Heart left ventricle (tissue), 16 donors: ENCODE measurements around the gene INHBC. TPM values are rescaled to one million over a fixed set of nuclear protein-coding genes. Genes with fewer than 3 reads are reported as not detected.

Experiments
- ATAC-seq, 4 donors: fragments of 200-7000 bp; cut with Tn5 transposase; one replicate each; pipeline ENCODE4 v1.9.1; 2020 to 2022; ENCODE audit warnings: moderate library complexity in 4 of 4, mild to moderate bottlenecking in 3 of 4, moderate number of reproducible peaks in 1 of 4
- DNase-seq, 5 donors: peaks; one replicate each; pipeline ENCODE4 v3.0.0-alpha.2; 2020
- H3K27ac ChIP-seq, 12 donors: fragments of 200-600 bp; sonication (generic) in 4 of 12; one replicate each; pipeline versions ENCODE4 v1.5.0 to v1.8.0; 2016 to 2022; ENCODE audit warnings: mild to moderate bottlenecking in 2 of 12
- H3K27me3 ChIP-seq, 9 donors: fragments of 200-600 bp; sonication (generic) in 2 of 9; one replicate each; pipeline versions ENCODE4 v1.5.1 to v1.8.0; 2016 to 2022; ENCODE audit warnings: mild to moderate bottlenecking in 3 of 9
- H3K36me3 ChIP-seq, 9 donors: fragments of 200-600 bp; sonication (generic) in 2 of 9; one replicate each; pipeline versions ENCODE4 v1.5.0 to v1.8.0; 2018 to 2022; ENCODE audit warnings: mild to moderate bottlenecking in 2 of 9
- H3K4me1 ChIP-seq, 12 donors: fragments of 200-600 bp; sonication (generic) in 4 of 12; one replicate each; pipeline versions ENCODE4 v1.5.0 to v1.8.0; 2016 to 2022; ENCODE audit warnings: mild to moderate bottlenecking in 3 of 12
- H3K4me3 ChIP-seq, 12 donors: fragments of 200-600 bp; sonication (generic) in 4 of 12; one replicate each; pipeline versions ENCODE4 v1.5.0 to v1.8.0; 2017 to 2022; ENCODE audit warnings: mild to moderate bottlenecking in 9 of 12, moderate library complexity in 4 of 12
- H3K9me3 ChIP-seq, 12 donors: fragments of 200-600 bp; sonication (generic) in 4 of 12; one replicate each; pipeline versions ENCODE4 v1.5.0 to v1.8.0; 2016 to 2022; ENCODE audit warnings: mild to moderate bottlenecking in 1 of 12
- POLR2A ChIP-seq, 2 donors: fragments of 450-650 bp; IDR thresholded peaks; one replicate each; pipeline ENCODE4 v1.6.1; 2017; ENCODE audit warnings: antibody characterized with exemption in 2 of 2, mild to moderate bottlenecking in 2 of 2, moderate library complexity in 2 of 2
- WGBS, 4 donors: extraction: QIAGEN DNeasy Blood & Tissue Kit in 2 of 4; methylation state at CpG; one replicate each; pipeline versions ENCODE4 v1.1.5 to v1.1.7; 2013 to 2018; 5-methylcytosine and 5-hydroxymethylcytosine counted together
- intact Hi-C, 10 donors: fragments of 100-400 bp; cut with DNase I; formaldehyde crosslinking; loops; one replicate each; pipeline versions ENCODE4 v1.11.1 to v1.14.2; 2022
- polyA plus RNA-seq, 2 donors: library from polyadenylated mRNA; stranded (reverse); fragments of 200-250 nt; gene quantifications; one replicate each; pipeline ENCODE4 v1.2.3, GENCODE V29; 2013
- total RNA-seq, 9 donors: library from RNA; depleted of rRNA in 2 of 9; stranded (reverse); fragments of >200 nt in 2 of 9; fragmentation: NEBNext Ultra II Directional in 3 of 9; extraction: Animal tissue kit (Norgen Biotek cat#: 25700) in 3 of 9; gene quantifications; one replicate each; pipeline versions ENCODE4 v1.1.0 to v1.2.4, GENCODE V29; 2016 to 2023
- TF ChIP-seq, protein P1 (sequence below), 12 donors: fragments of 200-600 bp; sonication (generic) in 4 of 12; IDR thresholded peaks; one replicate each; pipeline versions ENCODE4 v1.5.0 to v1.8.0; 2018 to 2022; ENCODE audit warnings: antibody characterized with exemption in 12 of 12, mild to moderate bottlenecking in 5 of 12
- donor health status: ischemic (EF 13 %, LVEDD 7.1; RV severe dilation, severe dysfunction).
- donor health status: healthy with polysubstance abuse.
- donor health status: DM: no; HTN: yes; CAD: no.
- donor health status: DM: no; HTN: no; CAD: no.
- donor health status: ischemic (EF 25% LVEDD 6.9; RV normal size, moderate dysfunction).
- donor health status: ischemic (EF 25% LVEDD 5.7; RV mildly dilated, moderate dysfunction).
- donor health status: healthy.
- donor health status: DM: yes; HTN: yes; CAD: no.
- donor health status: ischemic (EF 35%, LVEDD 5.7; RV mildly dilated, moderate dysfunction).
- donor health status: nonischemic (EF 11% LVEDD 7.7; RV severe dilation, severe dysfunction).
- donor health status: DM: yes; HTN: yes; CAD: no.
- donor health status: PGD.
- donor health status: ischemic (EF 29% LVEDD 5.4; RV normal size, mild dysfunction).
- donor health status: nonischemic (EF 23%, LVEDD 6.1; RV moderate dilation, normal function).

The INHBC gene
- total and polyA plus RNA-seq, 11 donors: 0.03 to 0.27 TPM; not detected in 9

DNA sequence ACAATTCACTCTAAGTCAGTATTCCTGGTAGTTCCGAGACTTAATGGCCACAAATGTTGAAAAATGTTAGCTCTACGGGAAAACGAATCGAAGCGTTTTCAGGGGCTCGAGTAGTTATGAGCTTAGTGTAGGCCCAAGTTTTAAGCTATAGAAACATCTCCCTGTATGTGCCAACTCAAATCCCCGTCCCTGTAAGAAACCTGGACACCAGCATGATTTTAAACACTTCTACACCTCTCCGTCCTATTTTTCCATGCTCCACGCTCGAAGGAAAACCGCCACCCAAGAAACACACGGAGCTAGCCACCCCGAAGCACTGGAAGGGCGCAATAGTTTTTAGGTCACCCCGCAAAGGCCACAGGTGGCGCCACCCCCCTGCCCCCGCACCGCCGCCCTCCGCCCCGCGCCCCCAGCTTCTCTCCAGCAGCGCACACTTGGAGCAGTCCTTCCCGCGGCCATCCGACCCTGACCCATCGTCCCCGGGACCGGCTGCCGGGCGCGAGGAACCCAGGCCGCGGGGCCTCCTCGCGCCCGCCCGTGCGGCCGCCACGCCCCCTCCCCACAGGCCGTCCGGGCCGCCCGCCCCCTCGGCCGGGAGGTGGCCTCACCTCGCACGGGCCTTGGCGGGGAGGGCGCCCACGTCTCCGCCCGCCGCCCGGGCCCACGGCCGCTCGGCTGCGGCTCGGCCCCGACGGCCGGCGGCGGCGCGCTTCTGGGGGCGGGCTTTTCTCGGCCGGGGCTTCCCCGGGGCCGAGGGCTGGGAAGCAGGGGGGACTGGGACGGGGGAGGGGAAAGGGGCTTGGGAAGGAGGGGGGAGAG lies 4.3 kb upstream of the INHBC start:
- H3K27me3 ChIP-seq: no peaks in the 10 kb centered on the region
- H3K27ac ChIP-seq: peak overlapping the region; percentile 85 to 99 (median 93)
- H3K4me3 ChIP-seq: peak overlapping the region; percentile 40 to 93 (median 72)
- DNase-seq (peak; percentile 54 to 78 (median 62)), ATAC-seq (peak; percentile 16 to 85 (median 60))
- no peaks in the 10 kb centered on the region for H3K9me3 ChIP-seq
- TF ChIP-seq, protein P1, sequence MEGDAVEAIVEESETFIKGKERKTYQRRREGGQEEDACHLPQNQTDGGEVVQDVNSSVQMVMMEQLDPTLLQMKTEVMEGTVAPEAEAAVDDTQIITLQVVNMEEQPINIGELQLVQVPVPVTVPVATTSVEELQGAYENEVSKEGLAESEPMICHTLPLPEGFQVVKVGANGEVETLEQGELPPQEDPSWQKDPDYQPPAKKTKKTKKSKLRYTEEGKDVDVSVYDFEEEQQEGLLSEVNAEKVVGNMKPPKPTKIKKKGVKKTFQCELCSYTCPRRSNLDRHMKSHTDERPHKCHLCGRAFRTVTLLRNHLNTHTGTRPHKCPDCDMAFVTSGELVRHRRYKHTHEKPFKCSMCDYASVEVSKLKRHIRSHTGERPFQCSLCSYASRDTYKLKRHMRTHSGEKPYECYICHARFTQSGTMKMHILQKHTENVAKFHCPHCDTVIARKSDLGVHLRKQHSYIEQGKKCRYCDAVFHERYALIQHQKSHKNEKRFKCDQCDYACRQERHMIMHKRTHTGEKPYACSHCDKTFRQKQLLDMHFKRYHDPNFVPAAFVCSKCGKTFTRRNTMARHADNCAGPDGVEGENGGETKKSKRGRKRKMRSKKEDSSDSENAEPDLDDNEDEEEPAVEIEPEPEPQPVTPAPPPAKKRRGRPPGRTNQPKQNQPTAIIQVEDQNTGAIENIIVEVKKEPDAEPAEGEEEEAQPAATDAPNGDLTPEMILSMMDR (IDR thresholded peaks at IDR 0.05): peak in 7 of 12 donors; percentile 13 to 32 (median 20)
- no peak for TF ChIP-seq POLR2A (IDR thresholded peaks at IDR 0.05)
- intact Hi-C loops: loop anchor here in 1 of 10 donors (2.0 kb wide), 1 partner anchor 22 kb away; no protein-coding TSS in a partner anchor
- H3K4me1 ChIP-seq: peaks cover 0 to 23% (median 11%) of the 10 kb centered on the region in 12 donors
- WGBS, 4 donors: 0 to 2% (median 1%) methylated on average over 27 to 74 of the region's 74 CpGs
- H3K36me3 ChIP-seq: peaks cover 0 to 7% (median 0%) of the 10 kb centered on the region in 9 donors

DNA sequence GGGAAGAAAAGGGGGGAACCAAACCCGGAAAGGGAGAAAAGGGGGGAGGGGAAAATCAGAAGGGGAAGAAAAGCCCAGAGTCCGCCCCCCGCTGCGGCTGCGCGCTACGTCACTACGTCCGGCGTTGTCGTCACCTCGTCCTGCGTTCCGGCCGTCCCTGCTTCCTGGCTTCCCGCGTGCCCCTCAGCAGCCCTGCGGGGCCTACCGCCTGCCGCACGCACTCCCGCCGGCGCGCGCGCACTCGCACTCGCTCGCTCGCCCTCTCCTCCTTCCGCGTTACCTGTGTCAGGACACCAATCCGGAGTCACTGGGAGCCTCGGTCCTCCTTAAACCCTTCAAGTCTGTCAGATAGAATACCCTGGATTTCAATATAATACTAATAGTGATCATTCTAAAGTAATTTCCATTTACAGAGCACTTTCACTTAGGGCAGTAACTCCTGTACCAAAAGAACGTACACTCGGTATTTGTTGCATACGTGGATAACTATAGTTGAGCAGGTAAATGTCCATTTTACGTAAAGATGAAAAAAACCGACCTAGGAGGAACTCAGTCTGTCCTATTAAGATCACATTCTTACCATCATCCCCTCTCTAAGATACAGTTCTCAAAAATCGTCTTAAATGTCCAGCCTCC lies 3.5 kb upstream of the INHBC start, which contains the start of gene R3HDM2:
Gene R3HDM2, minus strand, starts transcription at position 113 of the 636 bp plus-strand sequence. CDS start 120,615 bp downstream, outside the sequence.
- peak; percentile 91 to 99 (median 98) for ATAC-seq
- Histone ChIP-seq H3K36me3 (no peaks in the 10 kb centered on the region), H3K27ac (peak within 1 kb of the TSS; percentile 85 to 99 (median 93)), H3K9me3 (no peaks in the 10 kb centered on the region), H3K4me1 (peaks cover 0 to 23% (median 11%) of the 10 kb centered on the region in 12 donors), H3K4me3 (peak within 1 kb of the TSS; percentile 40 to 93 (median 72)), H3K27me3 (no peaks in the 10 kb centered on the region)
- WGBS, 4 donors: 3 to 5% (median 4%) methylated on average over 24 to 41 of the region's 41 CpGs
- TF ChIP-seq, protein P1 (IDR thresholded peaks at IDR 0.05): no peak
- TF ChIP-seq POLR2A (IDR thresholded peaks at IDR 0.05): peak in 1 of 2 donors; percentile 92
- intact Hi-C loops: loop anchor here in 1 of 10 donors (2.0 kb wide), 1 partner anchor 22 kb away; no protein-coding TSS in a partner anchor
- peak; percentile 95 to 98 (median 97) for DNase-seq

DNA sequence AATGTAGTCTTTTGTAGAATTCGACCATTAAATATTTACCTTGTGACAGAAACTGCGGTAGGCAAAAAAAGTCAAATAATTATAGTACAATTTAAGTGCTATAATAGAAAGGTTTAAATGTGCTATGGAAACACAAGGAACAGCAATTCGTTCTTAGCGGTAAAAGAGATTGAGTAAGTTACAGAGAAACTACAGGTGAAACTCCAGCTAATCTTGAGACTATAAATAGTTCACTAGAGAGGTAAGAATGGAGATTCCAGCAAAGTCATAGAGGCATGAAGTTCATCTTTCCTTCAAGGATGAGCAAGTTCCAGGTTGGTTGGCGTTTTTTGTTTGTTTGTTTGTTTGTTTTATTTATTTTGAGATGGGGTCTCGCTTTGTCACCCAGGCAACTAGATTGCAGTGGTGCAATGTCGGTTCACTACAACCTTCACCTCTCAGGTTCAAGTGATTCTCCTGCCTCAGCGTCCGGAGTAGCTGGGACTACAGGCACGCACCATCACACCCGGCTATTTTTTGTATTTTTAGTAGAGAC lies 2.9 kb upstream of the INHBC start:
- intact Hi-C loops: loop anchor here in 1 of 10 donors (2.0 kb wide), 1 partner anchor 21 kb away; no protein-coding TSS in a partner anchor
- Histone ChIP-seq H3K27me3 (no peaks in the 10 kb centered on the region), H3K27ac (peak overlapping the region in 11 of 12 donors; percentile 85 to 99 (median 93)), H3K4me3 (peak overlapping the region in 9 of 12 donors; percentile 40 to 93 (median 74)), H3K9me3 (no peaks in the 10 kb centered on the region), H3K4me1 (peaks cover 0 to 23% (median 11%) of the 10 kb centered on the region in 12 donors), H3K36me3 (no peaks in the 10 kb centered on the region)
- TF ChIP-seq, protein P1 (IDR thresholded peaks at IDR 0.05): no peak
- TF ChIP-seq POLR2A (IDR thresholded peaks at IDR 0.05): no peak
- ATAC-seq: no peak
- no peak for DNase-seq
- WGBS, 4 donors: 92 to 96% (median 95%) methylated on average over 11 of the region's 11 CpGs
